Adrenal gland (tissue), 5 donors: ENCODE data around the gene DIP2A.

Source experiments
- POLR2A ChIP-seq, 2 donors: fragments of 450-650 bp; IDR thresholded peaks; one replicate each; pipeline ENCODE4 v1.6.1; 2017; ENCODE audit warnings: antibody characterized with exemption in 2 of 2, mild to moderate bottlenecking in 2 of 2, moderate library complexity in 1 of 2
- TF ChIP-seq, protein P1 (sequence below), 6 experiments: fragments of 450-650 bp in 4 of 6; fragments of 200-600 bp in 2 of 6; sonication (generic) in 1 of 6; IDR thresholded peaks; 1 replicate in 5 of 6; 2 replicates in 1 of 6; pipeline versions ENCODE4 v1.5.1 to v1.8.0; 2016 to 2021; ENCODE audit warnings: antibody characterized with exemption in 6 of 6, mild to moderate bottlenecking in 2 of 6, moderate library complexity in 1 of 6
- donor health status: DM: no; HTN: no; CAD: no.

DNA sequence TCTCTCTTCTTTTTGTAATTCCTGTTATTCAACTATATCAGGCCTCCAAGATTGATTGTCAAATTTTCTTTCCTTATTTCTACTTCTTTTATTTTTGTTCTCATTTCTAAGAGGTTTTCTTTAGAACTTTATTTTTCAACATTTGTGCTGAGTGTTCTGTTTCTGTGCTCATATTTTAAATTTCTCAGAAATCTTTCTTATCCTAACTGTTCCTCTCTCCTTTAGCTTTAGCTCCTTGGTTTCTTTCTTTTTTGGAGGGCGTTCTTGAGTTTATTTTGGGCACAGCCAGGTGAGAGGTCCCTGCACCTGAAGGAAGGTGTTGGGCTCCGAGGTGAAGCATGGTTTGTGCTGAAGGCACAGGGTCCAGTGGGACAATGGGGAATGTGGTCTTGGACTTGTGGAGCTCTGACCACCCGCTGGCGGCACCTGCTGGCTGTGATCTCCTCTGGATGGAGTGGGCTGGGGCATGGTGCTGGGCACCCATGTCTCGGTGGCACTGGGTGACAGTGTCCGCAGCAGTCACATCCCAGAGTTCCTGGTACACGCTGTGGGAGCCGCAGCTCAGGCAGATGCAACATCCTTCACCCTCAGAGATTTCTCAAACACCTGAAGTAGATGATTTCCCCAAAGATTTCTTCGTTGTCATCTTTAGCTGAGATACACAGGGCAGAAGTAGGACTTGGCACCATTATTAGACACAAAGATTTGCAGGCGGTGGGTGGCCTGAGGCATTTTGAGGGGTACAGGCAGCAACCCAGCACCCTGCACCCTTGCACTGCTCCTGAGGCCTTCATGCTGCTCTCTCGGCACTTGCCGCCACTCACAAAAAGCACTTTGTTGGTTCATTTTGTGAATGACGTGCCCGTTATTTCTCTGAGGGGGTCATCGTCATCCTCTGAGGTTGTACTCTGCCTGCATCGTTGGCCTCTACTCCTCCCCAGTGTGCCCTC is 38.2 kb upstream of the DIP2A start:
- TF ChIP-seq POLR2A (IDR thresholded peaks at IDR 0.05), result no peak
- TF ChIP-seq, protein P1, sequence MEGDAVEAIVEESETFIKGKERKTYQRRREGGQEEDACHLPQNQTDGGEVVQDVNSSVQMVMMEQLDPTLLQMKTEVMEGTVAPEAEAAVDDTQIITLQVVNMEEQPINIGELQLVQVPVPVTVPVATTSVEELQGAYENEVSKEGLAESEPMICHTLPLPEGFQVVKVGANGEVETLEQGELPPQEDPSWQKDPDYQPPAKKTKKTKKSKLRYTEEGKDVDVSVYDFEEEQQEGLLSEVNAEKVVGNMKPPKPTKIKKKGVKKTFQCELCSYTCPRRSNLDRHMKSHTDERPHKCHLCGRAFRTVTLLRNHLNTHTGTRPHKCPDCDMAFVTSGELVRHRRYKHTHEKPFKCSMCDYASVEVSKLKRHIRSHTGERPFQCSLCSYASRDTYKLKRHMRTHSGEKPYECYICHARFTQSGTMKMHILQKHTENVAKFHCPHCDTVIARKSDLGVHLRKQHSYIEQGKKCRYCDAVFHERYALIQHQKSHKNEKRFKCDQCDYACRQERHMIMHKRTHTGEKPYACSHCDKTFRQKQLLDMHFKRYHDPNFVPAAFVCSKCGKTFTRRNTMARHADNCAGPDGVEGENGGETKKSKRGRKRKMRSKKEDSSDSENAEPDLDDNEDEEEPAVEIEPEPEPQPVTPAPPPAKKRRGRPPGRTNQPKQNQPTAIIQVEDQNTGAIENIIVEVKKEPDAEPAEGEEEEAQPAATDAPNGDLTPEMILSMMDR (IDR thresholded peaks at IDR 0.05), result no peak
